C4-2B (cell line): ENCODE results near the gene DLG2.

Experiments
- ZFX ChIP-seq: fragments of 450-650 bp; IDR thresholded peaks from 2 replicates; pipeline ENCODE4 v1.6.1; 2017
- TF ChIP-seq, protein P1 (sequence below): fragments of 450-650 bp; conservative IDR thresholded peaks from 2 replicates; pipeline ENCODE4 v1.5.1; 2017; ENCODE audit warnings: mild to moderate bottlenecking

DNA sequence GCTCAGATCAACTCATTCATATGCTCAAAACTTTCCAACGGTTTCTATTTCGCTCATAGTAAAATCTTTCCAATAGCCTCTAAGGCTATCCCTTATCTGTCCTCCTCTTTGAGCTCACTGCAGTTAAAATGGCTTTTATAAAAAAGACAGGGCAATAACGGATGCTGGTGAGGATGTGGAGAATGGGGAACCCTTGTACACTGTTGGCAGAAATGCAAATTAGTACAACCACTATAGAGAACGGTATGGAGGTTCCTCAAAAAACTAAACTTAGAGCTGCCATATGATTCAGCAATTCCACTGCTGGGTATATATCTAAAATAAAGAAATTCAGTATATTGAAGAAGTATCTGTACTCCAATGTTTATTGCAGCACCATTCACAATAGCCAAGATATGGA lies 345.6 kb downstream of the DLG2 start:
- TF ChIP-seq, protein P1, sequence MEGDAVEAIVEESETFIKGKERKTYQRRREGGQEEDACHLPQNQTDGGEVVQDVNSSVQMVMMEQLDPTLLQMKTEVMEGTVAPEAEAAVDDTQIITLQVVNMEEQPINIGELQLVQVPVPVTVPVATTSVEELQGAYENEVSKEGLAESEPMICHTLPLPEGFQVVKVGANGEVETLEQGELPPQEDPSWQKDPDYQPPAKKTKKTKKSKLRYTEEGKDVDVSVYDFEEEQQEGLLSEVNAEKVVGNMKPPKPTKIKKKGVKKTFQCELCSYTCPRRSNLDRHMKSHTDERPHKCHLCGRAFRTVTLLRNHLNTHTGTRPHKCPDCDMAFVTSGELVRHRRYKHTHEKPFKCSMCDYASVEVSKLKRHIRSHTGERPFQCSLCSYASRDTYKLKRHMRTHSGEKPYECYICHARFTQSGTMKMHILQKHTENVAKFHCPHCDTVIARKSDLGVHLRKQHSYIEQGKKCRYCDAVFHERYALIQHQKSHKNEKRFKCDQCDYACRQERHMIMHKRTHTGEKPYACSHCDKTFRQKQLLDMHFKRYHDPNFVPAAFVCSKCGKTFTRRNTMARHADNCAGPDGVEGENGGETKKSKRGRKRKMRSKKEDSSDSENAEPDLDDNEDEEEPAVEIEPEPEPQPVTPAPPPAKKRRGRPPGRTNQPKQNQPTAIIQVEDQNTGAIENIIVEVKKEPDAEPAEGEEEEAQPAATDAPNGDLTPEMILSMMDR: no peak
- TF ChIP-seq ZFX: no peak
